ENCODE measurements around the gene GATAD2A. TPM values are rescaled to one million over a fixed set of nuclear protein-coding genes. Genes with fewer than 3 reads are reported as not detected.

GATAD2A gene
- total and polyA plus RNA-seq, 10 of the 15 experiments (the other 5 are each of a cell fraction or from before 2014, with no cell fraction given), result 2.6 to 173 (median 32.0) TPM

- WGBS (ENCODE audit: insufficient coverage, insufficient replicate concordance, low lambda C conversion rate, missing lambda C conversion rate), result 88% methylated on average over 67 of the region's 75 CpGs
- Histone ChIP-seq H3K79me2 (ENCODE audit: control insufficient read depth, insufficient read depth, low read length) (no peaks in the 10 kb centered on the region), H3K9ac (ENCODE audit: control insufficient read depth, insufficient read depth, low read length) (no peak overlapping the region), H3K4me2 (ENCODE audit: control insufficient read depth, insufficient read depth) (no peak overlapping the region), H4K20me1 (ENCODE audit: control insufficient read depth, insufficient read depth) (no peaks in the 10 kb centered on the region), H3K9me3 (replicated peaks; ENCODE audit: control insufficient read depth, insufficient read depth, low read length) (no peaks in the 10 kb centered on the region; the same call in 2 of the 3 replicates), H3K4me3 (no peak overlapping the region), H3K27ac (ENCODE audit: control insufficient read depth, insufficient read depth) (no peak overlapping the region), H3K36me3 (ENCODE audit: control insufficient read depth in 2 of 2, insufficient read depth in 2 of 2, low read length in 1 of 2) (no peaks in the 10 kb centered on the region), H2AFZ (ENCODE audit: control insufficient read depth, low read depth, low read length) (no peak overlapping the region), H3K27me3 (replicated peaks in 1 of 2; ENCODE audit: control insufficient read depth in 2 of 2, insufficient read depth in 2 of 2, low read length in 1 of 2) (no peaks in the 10 kb centered on the region), H3K4me1 (ENCODE audit: control insufficient read depth, insufficient read depth, low read length) (peaks cover 3% of the 10 kb centered on the region)
- intact Hi-C loops (cut with micrococcal nuclease; ENCODE audit: unreplicated experiment), result no loop called here
- CTCF ChIA-PET, result interaction anchor here (1.6 kb wide), 1 partner anchor 10 kb away, joined by 5 read pairs; no protein-coding TSS in a partner anchor
- ATAC-seq (no peak), FAIRE-seq (no peak), DNase-seq (ENCODE audit: low read depth, low spot score) (no peak)
- in situ Hi-C loops (cut with MboI), result loop anchor here (25.0 kb wide), 4 partner anchors 868 to 1493 kb away; partner anchors contain the start of genes ZNF66 and ZNF737
- BruUV-seq (replicated peaks), result no TSS peak
- SMC1A ChIA-PET (ENCODE audit: uncharacterized antibody, unreplicated experiment), result no interaction called here
- TF ChIP-seq CHD2 (IDR thresholded peaks at IDR 0.05; ENCODE audit: borderline replicate concordance, low read depth, low read length) (no peak), YY1 (IDR thresholded peaks at IDR 0.05; ENCODE audit: low read depth, low read length) (no peak), NFYA (IDR thresholded peaks at IDR 0.05; ENCODE audit: borderline replicate concordance, low read depth, low read length) (no peak), BMI1 (IDR thresholded peaks at IDR 0.05; ENCODE audit: borderline replicate concordance) (no peak)
- POLR2A ChIA-PET, result interaction anchor here (1.0 kb wide), 1 partner anchor 8 kb away, joined by 3 read pairs; no protein-coding TSS in a partner anchor
- RAD21 ChIA-PET (ENCODE audit: unreplicated experiment), result no interaction called here
These were observed 138.9 kb downstream of the GATAD2A start for GRCh38 chr19:19544257-19544953.

- POLR2A ChIA-PET, result no interaction called here
- RAD21 ChIA-PET (ENCODE audit: unreplicated experiment), result no interaction called here
- no peaks in the 10 kb centered on the region for H4K20me1 ChIP-seq (ENCODE audit: control insufficient read depth, insufficient read depth)
- H3K4me3 ChIP-seq, result no peak overlapping the region
- no peaks in the 10 kb centered on the region for H3K27me3 ChIP-seq (replicated peaks in 1 of 2; ENCODE audit: control insufficient read depth in 2 of 2, insufficient read depth in 2 of 2, low read length in 1 of 2)
- FAIRE-seq (no peak), ATAC-seq (no peak), DNase-seq (ENCODE audit: low read depth, low spot score) (no peak)
- intact Hi-C loops (cut with micrococcal nuclease; ENCODE audit: unreplicated experiment), result no loop called here
- no peaks in the 10 kb centered on the region; the same call in 2 of the 3 replicates for H3K9me3 ChIP-seq (replicated peaks; ENCODE audit: control insufficient read depth, insufficient read depth, low read length)
- H3K27ac ChIP-seq (ENCODE audit: control insufficient read depth, insufficient read depth), result no peak overlapping the region
- no TSS peak for BruUV-seq (replicated peaks)
- WGBS (ENCODE audit: insufficient coverage, insufficient replicate concordance, low lambda C conversion rate, missing lambda C conversion rate), result 88% methylated on average over 35 of the region's 53 CpGs
- CTCF ChIA-PET, result interaction anchor here (1.6 kb wide), 1 partner anchor 9 kb away, joined by 5 read pairs; no protein-coding TSS in a partner anchor
- SMC1A ChIA-PET (ENCODE audit: uncharacterized antibody, unreplicated experiment), result no interaction called here
- H3K4me1 ChIP-seq (ENCODE audit: control insufficient read depth, insufficient read depth, low read length), result peaks cover 3% of the 10 kb centered on the region
- no peaks in the 10 kb centered on the region for H3K36me3 ChIP-seq (ENCODE audit: control insufficient read depth in 2 of 2, insufficient read depth in 2 of 2, low read length in 1 of 2)
- no peak overlapping the region for H3K4me2 ChIP-seq (ENCODE audit: control insufficient read depth, insufficient read depth)
- no peak overlapping the region for H3K9ac ChIP-seq (ENCODE audit: control insufficient read depth, insufficient read depth, low read length)
- in situ Hi-C loops (cut with MboI), result loop anchor here (25.0 kb wide), 4 partner anchors 867 to 1492 kb away; partner anchors contain the start of genes ZNF66 and ZNF737
- no peak overlapping the region for H2AFZ ChIP-seq (ENCODE audit: control insufficient read depth, low read depth, low read length)
- H3K79me2 ChIP-seq (ENCODE audit: control insufficient read depth, insufficient read depth, low read length), result no peaks in the 10 kb centered on the region
- TF ChIP-seq HDGF (IDR thresholded peaks at IDR 0.05) (no peak), IKZF1 (conservative IDR thresholded peaks at IDR 0.05) (no peak), REST (IDR thresholded peaks at IDR 0.05; ENCODE audit: low read depth, low read length) (no peak), SMC3 (IDR thresholded peaks at IDR 0.05; ENCODE audit: borderline replicate concordance, low read length) (no peak), ZNF217 (IDR thresholded peaks at IDR 0.05) (no peak), STAT1 (conservative IDR thresholded peaks at IDR 0.05) (no peak), MXI1 (IDR thresholded peaks at IDR 0.05; ENCODE audit: low read depth, low read length) (no peak), POLR2A (IDR thresholded peaks at IDR 0.05; ENCODE audit: low read depth, low read length) (no peak)
These were observed 139.6 kb downstream of the GATAD2A start for GRCh38 chr19:19544954-19545591.

All from GM12878 (cell line).